ENCODE data around the gene WWP2.

WWP2 gene

GRCh38 chr16:69924041-69924775 lies 162.1 kb downstream of the WWP2 start:
- no peak for DNase-seq

GRCh38 chr16:69924777-69925191 lies 162.7 kb downstream of the WWP2 start:
- DNase-seq, result no peak

- no peak for DNase-seq
These were observed 163.2 kb downstream of the WWP2 start for GRCh38 chr16:69925311-69925710.

DNA sequence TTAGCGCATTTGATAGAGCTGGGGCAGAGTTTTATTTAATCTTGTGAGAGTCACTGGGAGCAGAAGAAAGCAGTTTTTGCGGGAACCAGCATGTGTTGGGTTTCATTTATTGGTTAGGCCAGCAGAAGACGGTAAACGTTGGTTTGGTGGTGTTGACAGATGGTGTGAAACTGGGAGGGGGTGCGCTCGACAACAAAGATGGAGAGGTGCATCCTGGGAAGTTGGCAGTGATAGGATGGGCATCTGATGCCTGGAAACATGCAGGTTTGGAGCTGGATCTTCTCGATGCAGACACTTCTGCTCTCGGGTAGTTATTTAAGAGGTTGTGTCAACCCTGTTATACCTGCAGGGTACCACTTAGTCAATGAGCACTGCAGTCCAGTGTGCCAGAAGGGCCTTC lies 164.1 kb downstream of the WWP2 start:
- no peak for DNase-seq

- DNase-seq, result peak in 37 of 56 donors; percentile 3 to 62 (median 26)
These were observed 165.1 kb downstream of the WWP2 start for GRCh38 chr16:69927056-69927757.

DNA sequence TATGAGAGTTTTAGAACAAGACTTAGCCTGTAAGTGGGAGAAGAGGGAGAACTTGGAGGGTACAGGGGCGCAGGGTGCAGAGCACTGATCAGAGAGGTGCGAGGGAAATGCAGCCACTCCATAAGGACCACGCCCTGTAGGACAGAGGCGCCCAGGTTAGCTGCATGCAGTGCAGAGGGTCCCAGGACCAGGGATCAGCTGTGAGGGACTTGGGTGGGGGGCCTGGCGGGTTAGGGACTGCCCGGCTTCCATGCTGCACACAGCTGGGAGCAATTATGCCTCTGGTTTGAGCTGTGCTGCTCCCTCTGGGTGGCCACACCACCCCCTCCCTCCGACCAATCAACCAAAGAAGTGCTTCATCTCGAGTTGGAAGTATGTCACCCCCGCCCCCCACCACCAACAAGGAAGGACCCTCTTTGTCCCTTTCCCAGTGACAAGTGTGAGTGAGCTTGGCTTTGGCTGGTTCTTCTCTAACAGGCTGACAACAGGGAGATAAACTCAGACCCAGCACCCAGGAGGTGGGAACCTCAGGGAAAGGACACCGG lies 166.8 kb downstream of the WWP2 start:
- DNase-seq, result no peak

GRCh38 chr16:69929480-69929879 lies 167.3 kb downstream of the WWP2 start:
- DNase-seq, result peak in 1 of 56 donors; percentile 34

DNA sequence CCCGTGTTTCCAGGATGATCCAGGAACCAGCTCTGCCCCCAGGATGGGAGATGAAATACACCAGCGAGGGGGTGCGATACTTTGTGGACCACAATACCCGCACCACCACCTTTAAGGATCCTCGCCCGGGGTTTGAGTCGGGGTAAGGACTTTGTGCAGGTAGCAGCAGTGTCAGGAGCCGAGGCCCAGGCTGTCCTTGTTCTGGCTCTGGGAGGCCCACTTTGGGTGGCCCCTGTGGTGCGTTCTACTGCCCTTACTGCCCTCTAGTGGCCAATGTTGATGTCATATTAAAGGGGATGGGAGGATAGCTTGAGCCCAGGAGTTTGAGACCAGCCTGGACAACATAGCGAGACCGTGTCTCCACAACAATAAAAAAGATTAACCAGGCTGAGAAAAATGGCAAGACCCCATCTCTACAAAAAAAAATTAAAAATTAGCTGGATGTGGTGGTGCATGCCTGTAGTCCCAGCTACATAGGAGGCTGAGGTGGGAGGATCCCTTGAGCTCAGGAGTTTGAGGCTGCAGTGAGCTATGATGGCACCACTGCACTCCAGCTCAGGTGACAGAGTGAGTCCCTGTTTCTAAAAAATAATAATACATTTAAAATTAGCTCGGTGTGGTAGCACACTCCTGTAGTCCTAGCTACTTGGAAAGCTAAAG lies 168.1 kb downstream of the WWP2 start:
- peak in 29 of 56 donors; percentile 2 to 54 (median 25) for DNase-seq

GRCh38 chr16:69931631-69932030 lies 169.5 kb downstream of the WWP2 start:
- DNase-seq, result no peak

- peak in 41 of 56 donors; percentile 10 to 72 (median 44) for DNase-seq
These were observed 170.1 kb downstream of the WWP2 start for GRCh38 chr16:69932228-69932627.

DNA sequence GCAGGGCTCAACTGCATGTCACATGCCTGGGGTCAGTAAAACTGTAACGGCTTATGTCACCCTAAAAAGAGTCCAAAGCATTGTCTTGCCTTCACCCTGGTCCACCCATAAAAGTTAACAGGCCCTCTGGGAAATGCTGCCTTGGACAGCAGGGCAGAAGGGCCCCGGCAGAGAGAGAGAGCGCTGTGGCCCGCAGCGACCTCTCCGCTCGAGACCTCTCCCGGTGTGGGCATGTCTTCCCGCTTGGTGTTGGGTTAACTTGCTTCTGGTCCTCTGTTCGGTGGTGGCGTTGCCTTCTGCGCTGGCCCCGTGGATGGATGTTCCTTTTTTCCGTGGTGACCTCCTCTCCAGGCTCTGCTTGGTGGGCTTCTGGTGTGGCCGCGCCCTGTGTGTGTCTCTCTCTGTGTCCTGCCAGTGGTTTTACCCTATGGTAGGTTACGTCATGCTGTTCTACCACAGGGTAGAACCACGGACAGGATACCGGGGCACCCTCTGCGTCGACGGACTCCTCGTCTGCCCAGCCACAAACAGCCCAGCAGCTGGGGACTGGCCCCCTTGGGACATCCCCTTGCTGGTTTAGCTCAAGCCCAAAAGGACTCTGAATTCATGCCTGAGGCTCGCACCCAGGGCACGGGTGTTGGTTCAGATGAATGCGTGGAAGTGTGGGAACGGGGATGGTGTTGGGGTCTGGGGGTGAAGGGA lies 170.7 kb downstream of the WWP2 start:
- DNase-seq, result no peak

DNA sequence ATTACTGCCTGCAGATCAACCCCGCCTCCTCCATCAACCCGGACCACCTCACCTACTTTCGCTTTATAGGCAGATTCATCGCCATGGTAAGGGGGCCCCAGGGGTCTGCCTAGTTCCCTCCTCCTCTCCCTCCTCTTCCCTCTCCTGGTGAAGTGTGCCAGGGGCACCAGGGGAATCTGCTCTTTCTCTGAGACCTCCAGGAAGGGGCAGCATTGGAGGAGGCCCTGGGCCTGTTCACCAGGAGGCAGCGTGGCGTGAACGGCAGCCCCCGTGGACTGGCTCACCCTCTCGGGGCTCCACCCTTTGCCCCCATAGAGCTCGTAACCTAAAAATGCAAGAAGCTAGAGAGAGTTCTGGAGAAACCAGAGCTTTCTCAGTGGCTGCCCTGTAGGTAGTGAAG lies 171.9 kb downstream of the WWP2 start:
- DNase-seq, result no peak

DNA sequence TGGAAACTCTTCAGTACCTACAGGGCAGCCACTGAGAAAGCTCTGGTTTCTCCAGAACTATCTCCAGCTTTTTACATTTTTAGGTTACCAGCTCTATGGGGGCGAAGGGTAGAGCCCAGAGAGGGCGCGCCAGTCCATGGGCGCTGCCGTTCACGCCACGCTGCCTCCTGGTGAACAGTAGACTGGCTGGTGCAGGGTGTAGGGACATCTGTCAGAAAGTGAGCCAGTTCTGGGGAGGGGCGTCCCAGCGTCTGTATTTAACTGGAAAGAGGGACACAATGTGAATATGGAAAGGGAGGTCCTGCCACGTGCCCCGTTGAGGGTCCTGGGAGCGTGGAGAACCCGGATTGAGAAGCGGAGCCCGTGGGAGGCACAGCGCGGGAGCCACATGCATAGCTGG lies 172.6 kb downstream of the WWP2 start:
- no peak for DNase-seq

DNA sequence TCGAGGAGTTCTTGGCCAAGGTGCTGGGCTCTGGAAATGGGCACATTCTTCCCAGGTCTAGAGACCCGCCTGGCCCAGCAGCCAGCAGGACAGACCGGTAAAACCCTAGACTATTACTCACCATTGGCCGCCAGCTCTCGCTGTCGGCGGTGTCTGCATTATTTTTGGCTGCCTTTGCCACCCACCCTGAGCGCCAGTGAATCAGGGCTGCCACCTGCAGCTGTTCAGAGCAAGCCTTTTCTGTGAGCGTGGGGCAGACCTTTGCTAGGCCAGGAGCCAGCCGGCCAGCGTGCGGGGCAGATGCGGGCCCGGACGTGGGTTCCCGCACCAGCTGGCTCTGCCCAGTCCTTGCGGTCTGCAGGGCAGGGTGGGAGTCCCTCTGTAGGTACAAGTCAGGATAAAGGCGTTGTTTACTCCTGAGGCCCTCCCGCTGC lies 173.2 kb downstream of the WWP2 start:
- peak in 1 of 56 donors; percentile 15 for DNase-seq

GRCh38 chr16:69935740-69936139 lies 173.6 kb downstream of the WWP2 start:
- no peak for DNase-seq

DNA sequence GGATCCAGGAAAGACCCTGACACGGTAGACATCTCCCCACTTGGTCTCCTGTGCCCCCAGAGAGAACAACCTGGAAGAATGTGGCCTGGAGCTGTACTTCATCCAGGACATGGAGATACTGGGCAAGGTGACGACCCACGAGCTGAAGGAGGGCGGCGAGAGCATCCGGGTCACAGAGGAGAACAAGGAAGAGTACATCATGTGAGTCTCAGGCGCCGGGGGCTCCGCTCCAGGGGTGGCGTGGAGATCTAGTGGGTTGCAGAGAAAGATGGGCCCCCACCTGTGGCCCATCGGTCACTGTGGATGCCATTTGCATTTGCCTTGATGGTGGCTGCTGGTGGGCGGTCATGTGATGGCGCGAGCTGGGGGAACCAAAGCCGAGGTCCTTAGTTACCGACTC lies 174.1 kb downstream of the WWP2 start:
- DNase-seq, result no peak

DNA sequence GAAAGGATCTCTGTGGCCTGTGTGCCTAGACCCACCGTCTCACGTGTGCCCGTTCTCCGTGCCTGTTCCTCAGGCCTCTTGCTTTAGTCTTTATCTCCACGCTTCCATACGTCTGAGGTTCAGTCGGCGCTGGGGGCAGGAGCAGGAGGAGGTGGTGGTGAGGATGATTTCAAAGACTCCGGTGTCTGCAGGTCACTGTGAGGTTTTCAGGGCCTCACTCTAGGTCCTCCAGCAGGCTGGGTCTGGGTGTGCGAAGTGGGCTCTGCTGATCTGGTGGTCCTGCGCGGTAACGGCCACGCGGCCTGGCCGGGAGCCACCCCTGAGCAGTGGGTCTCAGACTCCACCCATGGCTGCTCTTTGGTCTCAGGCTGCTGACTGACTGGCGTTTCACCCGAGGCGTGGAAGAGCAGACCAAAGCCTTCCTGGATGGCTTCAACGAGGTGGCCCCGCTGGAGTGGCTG lies 174.6 kb downstream of the WWP2 start:
- DNase-seq, result no peak

GRCh38 chr16:69937465-69937951 lies 175.4 kb downstream of the WWP2 start:
- peak in 41 of 56 donors; percentile 11 to 66 (median 36) for DNase-seq

DNA sequence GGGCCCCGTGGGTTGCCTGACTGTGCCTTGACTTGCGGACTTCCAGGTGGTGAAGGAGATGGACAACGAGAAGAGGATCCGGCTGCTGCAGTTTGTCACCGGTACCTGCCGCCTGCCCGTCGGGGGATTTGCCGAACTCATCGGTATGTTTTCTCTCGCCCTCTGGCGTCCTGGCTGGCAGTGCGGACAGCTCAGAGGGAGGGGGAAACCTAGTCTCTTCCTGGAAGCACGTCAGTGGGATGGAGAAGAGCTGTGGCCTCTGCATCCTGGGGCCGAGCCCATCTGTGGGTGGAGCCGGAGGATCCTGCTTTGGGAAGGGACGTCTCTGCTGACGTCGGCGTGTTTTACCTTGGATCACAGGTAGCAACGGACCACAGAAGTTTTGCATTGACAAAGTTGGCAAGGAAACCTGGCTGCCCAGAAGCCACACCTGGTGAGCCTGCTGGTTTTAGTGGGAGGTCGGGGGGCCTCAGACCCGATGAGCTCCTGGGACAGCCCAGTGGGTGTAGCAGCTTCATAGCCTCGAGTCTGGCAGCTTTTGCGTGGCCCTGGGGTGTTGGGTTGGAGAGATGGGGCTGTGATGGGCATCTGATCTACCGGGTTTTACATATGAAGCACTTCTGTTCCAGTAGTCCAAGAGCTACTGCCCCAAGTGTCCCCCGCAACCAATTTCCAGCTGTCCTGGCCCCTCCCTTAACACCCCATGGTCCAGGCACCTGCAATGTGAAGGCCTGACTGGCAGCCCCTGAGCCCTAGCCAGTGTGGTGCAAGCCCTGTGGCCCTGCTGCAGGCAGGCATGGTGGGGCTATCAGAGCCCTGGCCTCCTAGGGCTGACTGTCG lies 177.1 kb downstream of the WWP2 start:
- DNase-seq, result no peak
